ENCODE measurements around the gene CCDC92B.

The CCDC92B gene

GRCh38 chr17:2721603-2722002 lies 27.8 kb downstream of the CCDC92B start:
- DNase-seq (ENCODE audit: insufficient read length, low spot score) (no peak), FAIRE-seq (no peak)

DNA sequence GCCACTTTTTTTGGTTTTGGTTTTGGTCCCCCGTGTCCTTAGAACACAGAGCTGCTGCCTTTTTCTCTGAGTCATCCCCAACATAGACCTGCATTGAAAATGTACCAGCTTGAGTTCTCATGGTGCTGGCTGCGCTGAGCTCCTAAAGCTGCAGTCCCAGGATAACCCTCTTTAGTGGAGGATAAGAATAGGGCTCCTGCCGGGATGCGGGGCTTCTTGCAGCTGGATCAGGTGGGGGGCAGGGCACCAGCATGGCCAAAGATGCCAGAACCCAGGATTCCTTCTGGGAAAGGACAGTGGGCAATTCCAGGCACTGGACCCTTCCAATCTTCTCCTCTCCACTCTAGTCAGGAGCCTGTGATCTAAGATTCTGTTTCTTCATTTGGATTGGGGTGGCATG lies 29.6 kb downstream of the CCDC92B start:
- DNase-seq (ENCODE audit: insufficient read length, low spot score) (no peak), FAIRE-seq (no peak)
- TF ChIP-seq CTCF (IDR thresholded peaks at IDR 0.05; ENCODE audit: insufficient read depth, missing control alignments) = no peak

More at GRCh38 chr17:2721603-2722002, 27.8 kb downstream of the CCDC92B start:
- no peak for TF ChIP-seq CTCF (IDR thresholded peaks at IDR 0.05; ENCODE audit: insufficient read depth, missing control alignments)

- DNase-seq (ENCODE audit: insufficient read length, low spot score) (no peak), FAIRE-seq (no peak)
- no peak for TF ChIP-seq CTCF (IDR thresholded peaks at IDR 0.05; ENCODE audit: insufficient read depth, missing control alignments)
These were observed 31.1 kb downstream of the CCDC92B start for GRCh38 chr17:2718150-2718938.

- no peak for FAIRE-seq
- TF ChIP-seq CTCF (IDR thresholded peaks at IDR 0.05; ENCODE audit: insufficient read depth, missing control alignments) = no peak
- DNase-seq (ENCODE audit: insufficient read length, low spot score) = no peak
These were observed 32.8 kb downstream of the CCDC92B start for GRCh38 chr17:2716649-2717048.

DNA sequence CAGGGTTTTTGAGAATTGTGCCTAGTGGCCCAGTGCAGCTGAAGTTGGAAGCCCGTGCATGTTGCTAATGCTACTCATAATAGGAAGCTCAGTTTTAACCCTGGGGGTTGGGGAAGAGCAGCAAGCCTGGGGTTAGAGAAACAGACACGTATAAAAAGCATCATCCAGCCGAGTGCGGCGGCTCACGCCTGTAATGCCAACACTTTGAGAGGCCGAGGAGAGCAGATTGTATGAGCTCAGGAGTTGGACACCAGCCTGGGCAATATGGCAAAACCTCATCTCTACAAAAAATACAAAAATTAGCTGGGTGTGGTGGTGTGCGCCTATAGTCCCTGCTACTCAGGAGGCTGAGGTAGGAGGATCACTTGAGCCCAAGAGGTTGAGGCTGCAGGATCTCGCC lies 35.6 kb downstream of the CCDC92B start:
- FAIRE-seq = no peak
- no peak for TF ChIP-seq CTCF (IDR thresholded peaks at IDR 0.05; ENCODE audit: insufficient read depth, missing control alignments)
- no peak for DNase-seq (ENCODE audit: insufficient read length, low spot score)

DNA sequence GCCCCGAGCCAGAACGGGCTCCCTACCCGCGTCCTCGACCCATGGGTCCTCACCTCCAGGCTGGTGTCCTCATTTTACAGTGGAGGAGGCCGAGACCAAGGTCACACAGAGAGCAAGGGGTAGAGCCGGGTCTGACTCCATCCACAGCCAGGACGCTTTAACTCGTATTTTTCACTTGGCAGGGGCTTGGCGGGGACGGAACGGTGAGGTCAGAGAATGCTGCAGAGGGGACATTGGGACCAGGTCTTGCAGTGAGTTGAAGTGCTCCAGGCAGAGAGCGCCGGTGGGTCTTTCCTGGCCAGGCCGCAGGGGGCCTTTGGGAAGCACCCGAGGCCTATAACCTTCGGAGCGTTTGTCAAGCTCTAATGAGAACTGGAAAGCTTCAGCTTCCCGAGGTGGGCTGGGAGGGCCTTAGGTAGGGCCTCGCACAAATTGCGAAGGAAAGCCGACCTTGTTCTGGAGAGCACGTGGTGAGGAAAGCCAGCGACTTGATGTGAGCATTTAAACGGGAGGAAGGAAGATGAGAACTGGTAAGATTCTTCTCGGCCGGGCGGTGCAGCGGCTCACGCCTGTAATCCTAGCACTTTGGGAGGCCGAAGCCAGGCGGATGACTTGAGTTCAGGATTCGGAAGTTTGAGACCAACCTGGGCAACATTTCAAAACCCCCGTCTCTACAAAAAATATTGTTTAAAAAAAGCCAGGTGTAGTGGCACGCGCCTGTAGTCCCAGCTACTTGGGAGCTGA lies 37.0 kb downstream of the CCDC92B start:
- no peak for FAIRE-seq
- DNase-seq (ENCODE audit: insufficient read length, low spot score) = no peak
- TF ChIP-seq CTCF (IDR thresholded peaks at IDR 0.05; ENCODE audit: insufficient read depth, missing control alignments) = no peak
